ENCODE data around the gene MORN1. TPM values are rescaled to one million over a fixed set of nuclear protein-coding genes. Genes with fewer than 3 reads are reported as not detected.

Gene MORN1
- total and polyA plus RNA-seq, 2 experiments from 2014 or later, result 10.8 to 24.4 TPM

- H3K4me3 ChIP-seq, result no peak overlapping the region
- no peak overlapping the region for H3K27ac ChIP-seq
- no peaks in the 10 kb centered on the region for H3K36me3 ChIP-seq
- no peak for TF ChIP-seq CTCF (IDR thresholded peaks at IDR 0.05; ENCODE audit: low read depth, low read length)
- H3K9me3 ChIP-seq (ENCODE audit: low read depth), result no peaks in the 10 kb centered on the region
- no peaks in the 10 kb centered on the region for H3K27me3 ChIP-seq
- H3K4me1 ChIP-seq (ENCODE audit: low read depth), result no peaks in the 10 kb centered on the region
- DNase-seq (ENCODE audit: low read depth in 1 of 2, low spot score in 1 of 2), result no peak
These were observed 10.3 kb downstream of the MORN1 start for GRCh38 chr1:2380816-2381591.

GRCh38 chr1:2379733-2380404 is 11.5 kb downstream of the MORN1 start:
- H3K4me1 ChIP-seq (ENCODE audit: low read depth), result no peaks in the 10 kb centered on the region
- TF ChIP-seq CTCF (IDR thresholded peaks at IDR 0.05; ENCODE audit: low read depth, low read length), result no peak
- no peak overlapping the region for H3K4me3 ChIP-seq
- H3K9me3 ChIP-seq (ENCODE audit: low read depth), result no peaks in the 10 kb centered on the region
- H3K36me3 ChIP-seq, result no peaks in the 10 kb centered on the region
- DNase-seq (ENCODE audit: low read depth in 1 of 2, low spot score in 1 of 2), result no peak
- H3K27ac ChIP-seq, result no peak overlapping the region
- H3K27me3 ChIP-seq, result no peaks in the 10 kb centered on the region

DNA sequence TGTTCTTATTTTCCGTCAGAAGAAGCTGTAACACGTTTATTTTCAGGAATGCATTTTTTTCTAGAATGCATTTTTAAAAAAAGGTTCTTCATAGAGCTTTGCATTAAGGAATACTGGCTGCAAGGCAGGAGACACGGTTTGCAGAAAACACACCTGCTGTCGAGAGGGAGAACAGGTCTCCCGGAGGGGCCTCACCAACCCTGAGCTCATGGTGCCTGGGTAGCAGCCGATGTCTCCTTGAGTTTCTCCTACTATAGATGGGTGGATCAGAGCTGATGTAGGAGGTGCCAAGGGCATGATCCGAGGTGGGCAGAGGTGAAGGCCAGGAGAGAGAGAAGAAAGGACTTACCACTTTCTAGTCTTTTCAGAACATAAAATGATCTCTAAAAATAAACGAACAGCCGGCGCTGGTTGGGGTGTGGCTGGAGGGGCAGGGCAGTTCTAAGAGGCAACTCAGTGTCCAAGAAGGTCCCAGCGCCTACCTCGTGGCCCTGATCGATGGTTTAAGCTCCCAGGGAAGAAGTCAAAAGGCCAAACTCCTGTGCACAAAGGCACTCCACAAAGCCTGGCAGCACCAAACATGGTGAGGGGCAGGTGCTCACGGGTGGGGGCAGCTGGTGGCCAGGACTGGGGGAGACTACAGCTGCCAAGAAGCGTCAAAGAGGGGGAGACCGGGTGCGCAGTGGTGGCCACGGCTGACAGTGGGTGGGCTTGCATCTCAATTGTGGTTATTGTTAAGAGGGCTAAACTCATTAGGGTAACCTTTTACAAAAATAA is 12.2 kb downstream of the MORN1 start:
- Histone ChIP-seq H3K4me1 (ENCODE audit: low read depth) (no peaks in the 10 kb centered on the region), H3K36me3 (no peaks in the 10 kb centered on the region), H3K4me3 (no peak overlapping the region), H3K9me3 (ENCODE audit: low read depth) (no peaks in the 10 kb centered on the region), H3K27ac (no peak overlapping the region), H3K27me3 (no peaks in the 10 kb centered on the region)
- TF ChIP-seq CTCF (IDR thresholded peaks at IDR 0.05; ENCODE audit: low read depth, low read length), result no peak
- DNase-seq (ENCODE audit: low read depth in 1 of 2, low spot score in 1 of 2), result no peak

DNA sequence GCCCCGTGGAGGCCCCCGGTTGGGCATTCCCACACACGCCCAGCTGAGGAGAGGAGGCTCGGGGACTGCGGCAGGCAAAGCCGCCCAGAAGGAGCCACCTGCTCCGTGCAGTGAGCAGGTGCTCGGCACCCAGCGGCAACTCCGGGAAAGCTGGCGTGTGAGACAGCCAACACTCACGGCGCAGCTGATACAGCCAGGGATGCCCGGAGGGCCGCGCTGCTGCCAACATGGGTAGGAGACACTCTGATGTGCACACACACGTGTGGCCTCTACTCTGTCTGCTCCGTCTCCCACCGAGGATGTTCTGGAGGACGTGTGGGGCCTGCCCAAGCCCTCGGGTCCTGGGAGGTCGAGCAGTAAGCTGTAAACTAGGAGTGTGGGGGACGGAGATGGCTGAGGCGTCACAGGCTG is 12.9 kb downstream of the MORN1 start:
- H3K9me3 ChIP-seq (ENCODE audit: low read depth), result no peaks in the 10 kb centered on the region
- no peak for DNase-seq (ENCODE audit: low read depth in 1 of 2, low spot score in 1 of 2)
- no peaks in the 10 kb centered on the region for H3K4me1 ChIP-seq (ENCODE audit: low read depth)
- no peaks in the 10 kb centered on the region for H3K27me3 ChIP-seq
- TF ChIP-seq CTCF (IDR thresholded peaks at IDR 0.05; ENCODE audit: low read depth, low read length), result no peak
- no peaks in the 10 kb centered on the region for H3K36me3 ChIP-seq
- no peak overlapping the region for H3K27ac ChIP-seq
- no peak overlapping the region for H3K4me3 ChIP-seq

- no peak for DNase-seq (ENCODE audit: low read depth in 1 of 2, low spot score in 1 of 2)
- TF ChIP-seq CTCF (IDR thresholded peaks at IDR 0.05; ENCODE audit: low read depth, low read length), result no peak
- Histone ChIP-seq H3K27me3 (no peaks in the 10 kb centered on the region), H3K36me3 (no peaks in the 10 kb centered on the region), H3K4me3 (no peak overlapping the region), H3K4me1 (ENCODE audit: low read depth) (no peaks in the 10 kb centered on the region), H3K9me3 (ENCODE audit: low read depth) (no peaks in the 10 kb centered on the region), H3K27ac (no peak overlapping the region)
These were observed 13.5 kb downstream of the MORN1 start for GRCh38 chr1:2377751-2378440.

Data from cardiac muscle cell (in vitro differentiated cells and primary cell).